Heart left ventricle (tissue), 16 donors: ENCODE measurements around the gene SASH3. TPM values are rescaled to one million over a fixed set of nuclear protein-coding genes. Genes with fewer than 3 reads are reported as not detected.

Source experiments
- ATAC-seq, 4 donors: fragments of 200-7000 bp; cut with Tn5 transposase; one replicate each; pipeline ENCODE4 v1.9.1; 2020 to 2022; ENCODE audit warnings: moderate library complexity in 4 of 4, mild to moderate bottlenecking in 3 of 4, moderate number of reproducible peaks in 1 of 4
- DNase-seq, 5 donors: peaks; one replicate each; pipeline ENCODE4 v3.0.0-alpha.2; 2020
- H3K27ac ChIP-seq, 12 donors: fragments of 200-600 bp; sonication (generic) in 4 of 12; one replicate each; pipeline versions ENCODE4 v1.5.0 to v1.8.0; 2016 to 2022; ENCODE audit warnings: mild to moderate bottlenecking in 2 of 12
- H3K27me3 ChIP-seq, 9 donors: fragments of 200-600 bp; sonication (generic) in 2 of 9; one replicate each; pipeline versions ENCODE4 v1.5.1 to v1.8.0; 2016 to 2022; ENCODE audit warnings: mild to moderate bottlenecking in 3 of 9
- H3K36me3 ChIP-seq, 9 donors: fragments of 200-600 bp; sonication (generic) in 2 of 9; one replicate each; pipeline versions ENCODE4 v1.5.0 to v1.8.0; 2018 to 2022; ENCODE audit warnings: mild to moderate bottlenecking in 2 of 9
- H3K4me1 ChIP-seq, 12 donors: fragments of 200-600 bp; sonication (generic) in 4 of 12; one replicate each; pipeline versions ENCODE4 v1.5.0 to v1.8.0; 2016 to 2022; ENCODE audit warnings: mild to moderate bottlenecking in 3 of 12
- H3K4me3 ChIP-seq, 12 donors: fragments of 200-600 bp; sonication (generic) in 4 of 12; one replicate each; pipeline versions ENCODE4 v1.5.0 to v1.8.0; 2017 to 2022; ENCODE audit warnings: mild to moderate bottlenecking in 9 of 12, moderate library complexity in 4 of 12
- H3K9me3 ChIP-seq, 12 donors: fragments of 200-600 bp; sonication (generic) in 4 of 12; one replicate each; pipeline versions ENCODE4 v1.5.0 to v1.8.0; 2016 to 2022; ENCODE audit warnings: mild to moderate bottlenecking in 1 of 12
- CTCF ChIP-seq, 12 donors: fragments of 200-600 bp; sonication (generic) in 4 of 12; IDR thresholded peaks; one replicate each; pipeline versions ENCODE4 v1.5.0 to v1.8.0; 2018 to 2022; ENCODE audit warnings: antibody characterized with exemption in 12 of 12, mild to moderate bottlenecking in 5 of 12
- POLR2A ChIP-seq, 2 donors: fragments of 450-650 bp; IDR thresholded peaks; one replicate each; pipeline ENCODE4 v1.6.1; 2017; ENCODE audit warnings: antibody characterized with exemption in 2 of 2, mild to moderate bottlenecking in 2 of 2, moderate library complexity in 2 of 2
- WGBS, 4 donors: extraction: QIAGEN DNeasy Blood & Tissue Kit in 2 of 4; methylation state at CpG; one replicate each; pipeline versions ENCODE4 v1.1.5 to v1.1.7; 2013 to 2018; 5-methylcytosine and 5-hydroxymethylcytosine counted together
- intact Hi-C, 10 donors: fragments of 100-400 bp; cut with DNase I; formaldehyde crosslinking; loops; one replicate each; pipeline versions ENCODE4 v1.11.1 to v1.14.2; 2022
- polyA plus RNA-seq, 2 donors: library from polyadenylated mRNA; stranded (reverse); fragments of 200-250 nt; gene quantifications; one replicate each; pipeline ENCODE4 v1.2.3, GENCODE V29; 2013
- total RNA-seq, 9 donors: library from RNA; depleted of rRNA in 2 of 9; stranded (reverse); fragments of >200 nt in 2 of 9; fragmentation: NEBNext Ultra II Directional in 3 of 9; extraction: Animal tissue kit (Norgen Biotek cat#: 25700) in 3 of 9; gene quantifications; one replicate each; pipeline versions ENCODE4 v1.1.0 to v1.2.4, GENCODE V29; 2016 to 2023
- donor health status: ischemic (EF 13 %, LVEDD 7.1; RV severe dilation, severe dysfunction).
- donor health status: healthy with polysubstance abuse.
- donor health status: DM: no; HTN: yes; CAD: no.
- donor health status: DM: no; HTN: no; CAD: no.
- donor health status: ischemic (EF 25% LVEDD 6.9; RV normal size, moderate dysfunction).
- donor health status: ischemic (EF 25% LVEDD 5.7; RV mildly dilated, moderate dysfunction).
- donor health status: healthy.
- donor health status: DM: yes; HTN: yes; CAD: no.
- donor health status: ischemic (EF 35%, LVEDD 5.7; RV mildly dilated, moderate dysfunction).
- donor health status: nonischemic (EF 11% LVEDD 7.7; RV severe dilation, severe dysfunction).
- donor health status: DM: yes; HTN: yes; CAD: no.
- donor health status: PGD.
- donor health status: ischemic (EF 29% LVEDD 5.4; RV normal size, mild dysfunction).
- donor health status: nonischemic (EF 23%, LVEDD 6.1; RV moderate dilation, normal function).

Gene SASH3
- total and polyA plus RNA-seq, 11 donors, result 0.61 to 27.8 (median 1.6) TPM

- peaks cover 0 to 11% (median 0%) of the 10 kb centered on the region in 9 donors for H3K36me3 ChIP-seq
- H3K27me3 ChIP-seq, result no peaks in the 10 kb centered on the region
- H3K27ac ChIP-seq, result no peak overlapping the region
- H3K4me3 ChIP-seq, result no peak overlapping the region
- ATAC-seq (peak in 2 of 4 donors; percentile 31 to 69), DNase-seq (no peak)
- TF ChIP-seq POLR2A (IDR thresholded peaks at IDR 0.05) (no peak), CTCF (IDR thresholded peaks at IDR 0.05) (no peak)
- peaks cover 0 to 7% (median 0%) of the 10 kb centered on the region in 12 donors for H3K4me1 ChIP-seq
- 83 to 91% (median 88%) methylated on average over 5 of the region's 5 CpGs for WGBS, 4 donors
- no peaks in the 10 kb centered on the region for H3K9me3 ChIP-seq
- intact Hi-C loops, result no loop called here
These were observed 53.6 kb downstream of the SASH3 start for GRCh38 chrX:129833153-129833990.

GRCh38 chrX:129836827-129837226, 57.1 kb downstream of the SASH3 start:
- H3K27ac ChIP-seq, result no peak overlapping the region
- no peak for ATAC-seq
- H3K4me1 ChIP-seq, result peaks cover 0 to under 1% (median 0%) of the 10 kb centered on the region in 12 donors
- peaks cover 0 to 5% (median 0%) of the 10 kb centered on the region in 9 donors for H3K36me3 ChIP-seq
- no peaks in the 10 kb centered on the region for H3K27me3 ChIP-seq
- no peak for DNase-seq
- 73 to 91% (median 83%) methylated on average over 3 of the region's 3 CpGs for WGBS, 4 donors
- intact Hi-C loops, result no loop called here
- no peak overlapping the region for H3K4me3 ChIP-seq
- TF ChIP-seq CTCF (IDR thresholded peaks at IDR 0.05) (no peak), POLR2A (IDR thresholded peaks at IDR 0.05) (no peak)
- H3K9me3 ChIP-seq, result no peaks in the 10 kb centered on the region

GRCh38 chrX:129840344-129840743, 60.6 kb downstream of the SASH3 start:
- ATAC-seq (no peak), DNase-seq (no peak)
- H3K9me3 ChIP-seq, result no peaks in the 10 kb centered on the region
- no peak overlapping the region for H3K4me3 ChIP-seq
- TF ChIP-seq CTCF (IDR thresholded peaks at IDR 0.05), result no peak
- no peak for TF ChIP-seq POLR2A (IDR thresholded peaks at IDR 0.05)
- intact Hi-C loops, result loop anchor here in 1 of 10 donors (10.0 kb wide), 1 partner anchor 64 kb away; the partner anchor contains the start of gene UTP14A
- no peak overlapping the region for H3K27ac ChIP-seq
- peaks cover 0 to 5% (median 0%) of the 10 kb centered on the region in 9 donors for H3K36me3 ChIP-seq
- peaks cover 0 to 13% (median 3%) of the 10 kb centered on the region in 12 donors for H3K4me1 ChIP-seq
- H3K27me3 ChIP-seq, result peaks cover 0 to 5% (median 0%) of the 10 kb centered on the region in 9 donors
- WGBS, 4 donors, result 48 to 77% (median 58%) methylated on average over 5 of the region's 5 CpGs

- intact Hi-C loops, result loop anchor here in 1 of 10 donors (10.0 kb wide), 1 partner anchor 62 kb away; the partner anchor contains the start of gene UTP14A
- peaks cover 0 to 3% (median 0%) of the 10 kb centered on the region in 9 donors for H3K36me3 ChIP-seq
- WGBS, 4 donors, result 5 to 49% (median 23%) methylated on average over 17 of the region's 17 CpGs
- H3K4me3 ChIP-seq, result peak overlapping the region; percentile 59 to 85 (median 70)
- no peaks in the 10 kb centered on the region for H3K9me3 ChIP-seq
- peaks cover 0 to 10% (median 0%) of the 10 kb centered on the region in 9 donors for H3K27me3 ChIP-seq
- no peak for TF ChIP-seq POLR2A (IDR thresholded peaks at IDR 0.05)
- no peak for TF ChIP-seq CTCF (IDR thresholded peaks at IDR 0.05)
- peak overlapping the region; percentile 49 to 83 (median 74) for H3K27ac ChIP-seq
- DNase-seq (peak in 3 of 5 donors; percentile 7 to 26 (median 18)), ATAC-seq (peak in 2 of 4 donors; percentile 33 to 45)
- peaks cover 0 to 13% (median 3%) of the 10 kb centered on the region in 12 donors for H3K4me1 ChIP-seq
These were observed 62.9 kb downstream of the SASH3 start for GRCh38 chrX:129842510-129843208.
